ENCODE data around the gene CHD6. TPM values are rescaled to one million over a fixed set of nuclear protein-coding genes. Genes with fewer than 3 reads are reported as not detected.

Gene CHD6
- total and polyA plus RNA-seq, 3 donors from 2014 or later: 21.3 to 73.9 (median 71.5) TPM

DNA sequence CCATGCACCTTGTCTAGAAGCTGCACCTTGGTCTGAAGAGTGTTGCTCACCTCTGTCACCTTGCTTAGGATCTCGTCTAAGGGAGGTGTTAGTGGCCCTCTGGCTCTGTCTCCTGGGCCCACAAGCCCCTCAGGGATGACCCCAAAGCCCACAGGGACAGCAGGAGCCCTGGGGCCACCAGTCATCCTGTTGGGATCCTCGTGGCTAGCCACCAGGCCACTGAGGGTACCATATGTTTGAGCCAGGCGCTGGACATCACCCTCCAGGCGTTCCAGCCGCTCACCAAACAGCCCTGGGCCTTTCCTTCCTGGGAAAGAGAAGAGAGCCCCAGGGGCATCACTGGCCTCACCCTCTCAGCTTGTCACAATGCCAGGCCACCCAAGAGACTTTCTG, 255.4 kb downstream of the CHD6 start:
- no peaks in the 10 kb centered on the region for H3K27me3 ChIP-seq
- intact Hi-C loops (cut with DNase I; ENCODE audit: low total_unique reads): no loop called here

DNA sequence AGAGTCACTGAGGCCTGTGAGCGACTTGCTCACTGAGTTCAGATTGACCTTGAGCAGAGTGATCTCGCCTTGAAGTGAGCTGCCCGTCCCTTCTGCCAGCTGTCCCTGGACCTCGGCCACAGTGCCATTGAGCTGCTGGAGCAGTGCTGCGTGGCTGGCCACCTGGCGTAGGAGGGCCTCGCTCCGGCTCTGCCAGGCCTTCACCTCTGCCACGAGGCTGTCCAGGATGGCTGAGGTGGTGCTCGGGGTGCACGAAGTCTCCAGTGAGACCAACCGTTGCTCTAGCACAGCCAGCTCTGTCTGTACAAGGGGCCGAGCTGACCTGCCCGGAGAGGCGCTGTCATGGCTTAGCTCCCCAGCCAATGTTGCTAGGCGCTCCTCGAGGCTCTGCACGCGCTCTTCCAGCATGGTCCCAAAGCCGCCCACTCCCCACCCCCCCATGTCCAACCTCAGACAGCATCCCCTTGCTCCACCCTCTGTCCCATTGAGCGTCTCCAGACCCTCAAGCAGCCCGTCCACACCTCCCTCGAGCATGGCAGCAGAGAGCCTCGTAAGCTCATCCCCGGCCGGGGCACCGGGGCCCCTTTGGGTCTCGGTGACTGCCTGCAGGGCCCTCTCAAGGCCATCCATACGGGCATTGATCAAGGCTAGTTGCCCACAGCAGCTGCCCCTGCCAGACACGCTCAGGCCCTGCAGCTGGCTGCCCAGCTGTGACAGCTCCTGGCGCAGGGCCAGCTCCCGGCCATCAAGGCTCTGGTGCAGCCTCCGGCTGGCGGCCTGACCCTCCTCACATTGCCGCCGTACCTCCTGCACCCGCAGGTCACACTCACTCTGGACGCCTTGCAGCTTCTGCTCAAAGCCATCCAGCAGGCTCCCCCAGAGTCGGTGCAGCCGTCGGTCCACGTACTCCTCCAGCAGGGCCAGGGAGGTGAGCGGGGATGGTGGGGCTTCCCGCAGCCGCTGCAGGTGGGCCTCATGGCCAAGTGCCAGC, 256.1 kb downstream of the CHD6 start:
- Histone ChIP-seq H3K27ac (no peak overlapping the region), H3K4me3 (no peak overlapping the region), H3K36me3 (ENCODE audit: low read depth, missing control alignments) (no peaks in the 10 kb centered on the region), H3K27me3 (no peaks in the 10 kb centered on the region), H3K4me1 (peaks cover 11% of the 10 kb centered on the region), H3K9me3 (no peaks in the 10 kb centered on the region)
- 75% methylated on average over 21 to 45 of the region's 45 CpGs for WGBS, 2 donors
- no peak for DNase-seq
- no peak for TF ChIP-seq POLR2A (IDR thresholded peaks at IDR 0.05)
- TF ChIP-seq, protein P1, sequence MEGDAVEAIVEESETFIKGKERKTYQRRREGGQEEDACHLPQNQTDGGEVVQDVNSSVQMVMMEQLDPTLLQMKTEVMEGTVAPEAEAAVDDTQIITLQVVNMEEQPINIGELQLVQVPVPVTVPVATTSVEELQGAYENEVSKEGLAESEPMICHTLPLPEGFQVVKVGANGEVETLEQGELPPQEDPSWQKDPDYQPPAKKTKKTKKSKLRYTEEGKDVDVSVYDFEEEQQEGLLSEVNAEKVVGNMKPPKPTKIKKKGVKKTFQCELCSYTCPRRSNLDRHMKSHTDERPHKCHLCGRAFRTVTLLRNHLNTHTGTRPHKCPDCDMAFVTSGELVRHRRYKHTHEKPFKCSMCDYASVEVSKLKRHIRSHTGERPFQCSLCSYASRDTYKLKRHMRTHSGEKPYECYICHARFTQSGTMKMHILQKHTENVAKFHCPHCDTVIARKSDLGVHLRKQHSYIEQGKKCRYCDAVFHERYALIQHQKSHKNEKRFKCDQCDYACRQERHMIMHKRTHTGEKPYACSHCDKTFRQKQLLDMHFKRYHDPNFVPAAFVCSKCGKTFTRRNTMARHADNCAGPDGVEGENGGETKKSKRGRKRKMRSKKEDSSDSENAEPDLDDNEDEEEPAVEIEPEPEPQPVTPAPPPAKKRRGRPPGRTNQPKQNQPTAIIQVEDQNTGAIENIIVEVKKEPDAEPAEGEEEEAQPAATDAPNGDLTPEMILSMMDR (IDR thresholded peaks at IDR 0.05): no peak
- intact Hi-C loops (cut with DNase I; ENCODE audit: low total_unique reads): no loop called here

More for the DNA sequence above, 255.4 kb downstream of the CHD6 start:
- no peaks in the 10 kb centered on the region for H3K36me3 ChIP-seq (ENCODE audit: low read depth, missing control alignments)
- DNase-seq: no peak
- H3K27ac ChIP-seq: no peak overlapping the region
- TF ChIP-seq, protein P1 (IDR thresholded peaks at IDR 0.05): no peak
- TF ChIP-seq POLR2A (IDR thresholded peaks at IDR 0.05): no peak
- no peaks in the 10 kb centered on the region for H3K9me3 ChIP-seq
- 80 to 100% methylated on average over 4 to 5 of the region's 5 CpGs for WGBS, 2 donors
- H3K4me3 ChIP-seq: no peak overlapping the region
- peaks cover 11% of the 10 kb centered on the region for H3K4me1 ChIP-seq

DNA sequence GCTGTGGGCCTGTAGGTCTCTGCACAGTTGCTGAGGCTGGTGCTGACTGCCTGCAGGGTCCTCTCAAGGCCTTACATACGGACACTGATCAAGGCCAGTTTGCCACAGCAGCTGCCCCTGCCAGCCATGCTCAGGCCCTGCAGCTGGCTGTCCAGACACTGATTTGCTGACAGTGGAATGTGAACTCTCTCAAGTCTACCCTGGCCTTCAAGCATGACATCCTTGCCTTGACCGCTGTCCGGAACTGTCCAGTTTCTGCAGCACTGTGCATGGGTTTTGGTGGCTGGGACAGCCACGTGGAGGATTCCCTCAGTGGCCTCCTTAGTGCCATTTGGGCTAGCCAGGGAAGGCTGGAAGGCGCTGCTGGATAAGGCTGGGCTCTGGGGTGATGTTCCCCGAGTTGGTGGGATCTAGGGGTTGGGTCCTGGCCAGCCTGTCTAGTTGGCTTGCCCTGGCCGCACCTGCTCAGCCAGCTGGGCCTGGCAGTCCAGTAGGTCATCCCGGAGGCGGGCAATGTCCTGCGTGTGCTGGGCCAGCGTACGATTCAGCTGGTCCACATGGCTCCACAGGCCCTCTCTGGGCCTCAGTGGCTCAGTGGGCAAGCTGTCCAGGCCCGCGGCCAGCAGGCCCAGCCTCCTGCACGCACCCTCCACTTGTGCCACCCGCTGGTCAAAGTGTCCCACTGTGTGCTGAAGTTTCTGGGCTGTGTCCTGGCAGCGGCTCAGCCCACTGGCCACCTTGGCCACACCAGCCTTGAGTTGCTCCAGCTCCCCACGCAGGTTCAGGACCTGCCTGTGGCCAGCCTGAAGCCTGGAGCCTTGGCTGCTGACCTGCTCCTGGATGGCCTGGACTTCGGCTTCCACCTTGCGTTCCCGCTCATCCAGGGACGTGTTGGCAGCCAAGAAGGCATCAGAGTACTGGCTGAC, 257.1 kb downstream of the CHD6 start:
- no peak overlapping the region for H3K27ac ChIP-seq
- intact Hi-C loops (cut with DNase I; ENCODE audit: low total_unique reads): no loop called here
- no peaks in the 10 kb centered on the region for H3K27me3 ChIP-seq

DNA sequence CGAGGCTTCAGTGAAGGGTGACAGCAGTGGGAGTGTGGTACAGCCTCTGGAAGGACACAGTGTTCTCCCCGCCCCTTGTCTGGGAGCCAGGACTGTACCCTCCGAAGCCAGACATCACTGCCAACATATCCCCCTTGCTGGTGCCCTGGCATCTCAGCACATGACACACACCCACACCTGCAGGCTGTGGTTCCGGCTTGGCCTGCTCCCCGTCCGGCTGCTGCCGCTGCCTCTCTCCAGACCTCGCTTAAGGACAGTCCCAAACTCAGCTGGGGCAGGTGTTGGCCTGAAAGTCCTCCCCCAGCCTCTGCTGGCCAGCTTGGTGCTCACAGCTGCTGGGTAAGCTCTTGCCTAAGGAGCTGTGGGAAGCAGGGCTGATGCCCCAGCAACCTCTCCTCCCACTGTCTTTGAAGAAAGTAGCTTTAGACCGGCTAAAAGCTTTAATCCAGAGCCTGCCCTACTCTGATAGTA, 258.6 kb downstream of the CHD6 start:
- no peaks in the 10 kb centered on the region for H3K27me3 ChIP-seq
- DNase-seq: no peak
- H3K9me3 ChIP-seq: no peaks in the 10 kb centered on the region
- peaks cover 6% of the 10 kb centered on the region for H3K4me1 ChIP-seq
- H3K4me3 ChIP-seq: no peak overlapping the region
- intact Hi-C loops (cut with DNase I; ENCODE audit: low total_unique reads): no loop called here
- H3K27ac ChIP-seq: peak overlapping the region in 1 of 2 donors; percentile 30
- H3K36me3 ChIP-seq (ENCODE audit: low read depth, missing control alignments): no peaks in the 10 kb centered on the region
- TF ChIP-seq, protein P1 (IDR thresholded peaks at IDR 0.05): no peak
- TF ChIP-seq POLR2A (IDR thresholded peaks at IDR 0.05): no peak
- WGBS, 2 donors: 74 to 79% methylated on average over 3 to 9 of the region's 9 CpGs

More for the DNA sequence above, 257.1 kb downstream of the CHD6 start:
- 83 to 86% methylated on average over 7 to 17 of the region's 22 CpGs for WGBS, 2 donors
- no peaks in the 10 kb centered on the region for H3K36me3 ChIP-seq (ENCODE audit: low read depth, missing control alignments)
- no peak for TF ChIP-seq POLR2A (IDR thresholded peaks at IDR 0.05)
- TF ChIP-seq, protein P1 (IDR thresholded peaks at IDR 0.05): no peak
- no peak overlapping the region for H3K4me3 ChIP-seq
- peaks cover 11% of the 10 kb centered on the region for H3K4me1 ChIP-seq
- DNase-seq: no peak
- no peaks in the 10 kb centered on the region for H3K9me3 ChIP-seq

Measured in testis (tissue), 3 donors.